Lower lobe of right lung (tissue), 2 donors: ENCODE measurements around the gene ALOX15B. TPM values are rescaled to one million over a fixed set of nuclear protein-coding genes. Genes with fewer than 3 reads are reported as not detected.
A peak's percentile ranks its signal among the peaks of the same experiment; 100 is the strongest.

Experiments
- ATAC-seq, 2 donors: fragments of 200-7000 bp; cut with Tn5 transposase; one replicate each; pipeline ENCODE4 v1.9.1; 2020 to 2022; ENCODE audit warnings: mild to moderate bottlenecking in 2 of 2, moderate library complexity in 2 of 2
- DNase-seq: peaks from one replicate; pipeline ENCODE4 v3.0.0-alpha.2; 2020
- H3K27ac ChIP-seq: fragments of 200-600 bp; one replicate; pipeline ENCODE4 v1.8.0; 2022
- H3K27me3 ChIP-seq: fragments of 200-600 bp; one replicate; pipeline ENCODE4 v1.8.0; 2022; ENCODE audit warnings: low read depth
- H3K36me3 ChIP-seq: fragments of 200-600 bp; one replicate; pipeline ENCODE4 v1.8.0; 2022; ENCODE audit warnings: mild to moderate bottlenecking
- H3K4me1 ChIP-seq: fragments of 200-600 bp; one replicate; pipeline ENCODE4 v1.8.0; 2022
- H3K4me3 ChIP-seq: fragments of 200-600 bp; one replicate; pipeline ENCODE4 v1.8.0; 2022; ENCODE audit warnings: mild to moderate bottlenecking
- H3K9me3 ChIP-seq: fragments of 200-600 bp; one replicate; pipeline ENCODE4 v1.8.0; 2022
- CTCF ChIP-seq: fragments of 200-600 bp; IDR thresholded peaks from one replicate; pipeline ENCODE4 v1.8.0; 2022; ENCODE audit warnings: antibody characterized with exemption, mild to moderate bottlenecking
- intact Hi-C: fragments of 100-400 bp; cut with DNase I; formaldehyde crosslinking; loops from one replicate; pipeline ENCODE4 v1.11.0; 2022
- total RNA-seq: library from RNA; stranded (reverse); fragmentation: NEBNext Ultra II Directional; extraction: Animal tissue kit (Norgen Biotek cat#: 25700); gene quantifications from one replicate; pipeline ENCODE4 v1.2.1, GENCODE V29; 2021
- donor health status: DM: no; HTN: yes; CAD: no; lungs with severe emphysema.

ALOX15B gene
- total RNA-seq, 1 donor from 2014 or later = 53.5 TPM

GRCh38 chr17:8025176-8025911 lies 13.5 kb upstream of the ALOX15B start:
- intact Hi-C loops = no loop called here
- no peak overlapping the region for H3K4me3 ChIP-seq
- H3K36me3 ChIP-seq = no peaks in the 10 kb centered on the region
- no peak for TF ChIP-seq CTCF
- peaks cover 25% of the 10 kb centered on the region for H3K4me1 ChIP-seq
- H3K9me3 ChIP-seq = no peaks in the 10 kb centered on the region
- no peak overlapping the region for H3K27ac ChIP-seq
- H3K27me3 ChIP-seq = peaks cover 15% of the 10 kb centered on the region
- ATAC-seq (peak in 1 of 2 donors; percentile 40), DNase-seq (no peak)

- no peak for TF ChIP-seq CTCF
- ATAC-seq (no peak), DNase-seq (no peak)
- H3K27ac ChIP-seq = no peak overlapping the region
- H3K9me3 ChIP-seq = no peaks in the 10 kb centered on the region
- intact Hi-C loops = no loop called here
- peaks cover 15% of the 10 kb centered on the region for H3K27me3 ChIP-seq
- H3K4me3 ChIP-seq = no peak overlapping the region
- no peaks in the 10 kb centered on the region for H3K36me3 ChIP-seq
- H3K4me1 ChIP-seq = peaks cover 7% of the 10 kb centered on the region
Measured at GRCh38 chr17:8029121-8029520, 9.7 kb upstream of the ALOX15B start.

- H3K36me3 ChIP-seq = no peaks in the 10 kb centered on the region
- DNase-seq (no peak), ATAC-seq (no peak)
- H3K4me3 ChIP-seq = no peak overlapping the region
- intact Hi-C loops = no loop called here
- H3K27ac ChIP-seq = no peak overlapping the region
- peaks cover 15% of the 10 kb centered on the region for H3K27me3 ChIP-seq
- no peaks in the 10 kb centered on the region for H3K4me1 ChIP-seq
- H3K9me3 ChIP-seq = no peaks in the 10 kb centered on the region
- no peak for TF ChIP-seq CTCF
Measured at GRCh38 chr17:8031261-8031661, 7.6 kb upstream of the ALOX15B start.

- ATAC-seq = no peak
- Histone ChIP-seq H3K9me3 (no peaks in the 10 kb centered on the region), H3K36me3 (no peaks in the 10 kb centered on the region), H3K4me3 (no peak overlapping the region), H3K4me1 (no peaks in the 10 kb centered on the region), H3K27ac (no peak overlapping the region), H3K27me3 (peaks cover 15% of the 10 kb centered on the region)
- TF ChIP-seq CTCF = no peak
- DNase-seq = no peak
- intact Hi-C loops = no loop called here
Measured at GRCh38 chr17:8031950-8032349, 6.9 kb upstream of the ALOX15B start.

- ATAC-seq = no peak
- Histone ChIP-seq H3K36me3 (no peaks in the 10 kb centered on the region), H3K9me3 (no peaks in the 10 kb centered on the region), H3K4me1 (no peaks in the 10 kb centered on the region), H3K27ac (no peak overlapping the region), H3K27me3 (peaks cover 15% of the 10 kb centered on the region), H3K4me3 (no peak overlapping the region)
- DNase-seq = no peak
- intact Hi-C loops = no loop called here
- TF ChIP-seq CTCF = no peak
Measured at GRCh38 chr17:8032442-8032841, 6.4 kb upstream of the ALOX15B start.
